ENCODE data around the gene KRTAP19-5.
"Not testable (repeated sequence)": the region's sequence is repeated elsewhere in the genome, so short reads cannot be mapped to it uniquely, and the experiment has no call there.

Gene KRTAP19-5

DNA sequence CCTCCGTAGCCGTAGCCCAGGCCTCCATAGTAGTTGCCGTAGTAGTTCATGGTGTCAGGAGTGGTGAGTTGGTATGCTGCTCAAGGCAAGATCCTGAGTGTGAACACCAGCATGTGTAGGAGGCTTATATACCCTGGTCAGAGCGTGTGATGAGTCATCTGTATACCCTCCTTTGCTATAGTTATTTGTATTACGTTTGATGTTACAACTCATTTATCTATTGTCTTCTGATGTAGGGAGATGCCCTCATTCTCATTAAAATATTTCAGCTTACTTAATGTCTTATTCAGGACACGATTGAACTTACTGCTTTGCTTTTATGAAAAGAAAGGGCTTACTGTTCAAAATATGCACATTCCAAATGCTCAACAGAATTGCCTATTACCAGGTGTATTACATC lies at the start of gene KRTAP19-5:
KRTAP19-5 (minus strand) TSS at position 101 of the 400 bp plus-strand sequence; CDS start at position 50, 51 bp downstream.
- no peak for DNase-seq (ENCODE audit: low read depth, low spot score)

DNA sequence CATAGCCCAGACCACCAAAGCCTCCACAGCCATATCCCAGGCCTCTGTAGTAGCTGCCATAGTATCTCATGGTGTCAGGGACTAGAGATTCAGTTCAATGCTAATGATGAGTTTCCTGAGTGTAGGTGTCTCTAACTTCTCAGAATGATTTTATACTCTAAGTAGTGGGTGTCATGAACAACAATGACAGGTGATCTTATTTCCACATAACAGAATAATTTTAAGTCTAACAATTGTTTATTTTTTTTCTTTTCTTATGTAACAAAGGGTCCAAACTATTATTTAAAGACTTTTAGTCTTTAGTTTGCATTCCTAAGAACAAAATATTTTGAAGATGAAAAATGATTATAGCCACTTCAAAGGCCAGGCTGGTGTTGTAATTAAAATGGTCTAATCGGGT lies 39.8 kb upstream of the KRTAP19-5 start, which contains the start of gene KRTAP19-6:
KRTAP19-6 (minus strand) TSS at position 101 of the 400 bp plus-strand sequence; CDS start at position 70, 31 bp downstream.
- no peak for DNase-seq (ENCODE audit: low read depth, low spot score)

DNA sequence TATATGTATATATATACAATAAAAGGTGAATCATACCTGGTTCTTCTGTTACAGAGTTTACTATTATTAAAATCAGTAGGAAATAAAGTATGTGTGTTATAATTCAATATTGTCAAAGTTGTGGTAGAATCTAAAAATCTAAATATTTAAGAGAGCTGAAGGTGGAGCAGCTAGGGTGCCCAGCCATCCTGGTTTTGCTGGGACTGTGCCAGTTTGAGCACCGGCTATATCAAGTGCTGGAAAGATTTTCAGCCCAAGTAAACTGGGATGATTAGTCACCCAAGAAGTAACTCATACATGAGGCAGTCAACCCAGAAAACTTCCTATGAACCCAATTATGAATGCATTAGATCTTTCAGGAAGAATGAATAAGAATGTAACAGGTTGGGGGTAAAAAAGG lies 16.9 kb upstream of the KRTAP19-5 start:
- no peak for DNase-seq (ENCODE audit: low read depth, low spot score)

GRCh38 chr21:30515681-30516080 lies 13.7 kb upstream of the KRTAP19-5 start:
- no peak for DNase-seq (ENCODE audit: low read depth, low spot score)

- DNase-seq (ENCODE audit: low read depth, low spot score) = not testable (repeated sequence)
These were observed 3.8 kb upstream of the KRTAP19-5 start for GRCh38 chr21:30505621-30506205.

GRCh38 chr21:30497065-30497464 lies 4.9 kb downstream of the KRTAP19-5 start, which contains the start of gene KRTAP19-4:
Gene KRTAP19-4 (minus strand): TSS chr21:30497165. CDS start chr21:30497110, 55 bp downstream.
- no peak for DNase-seq (ENCODE audit: low read depth, low spot score)

GRCh38 chr21:30491963-30492428 lies 9.9 kb downstream of the KRTAP19-5 start, which contains the start of gene KRTAP19-3:
Gene KRTAP19-3 (minus strand): TSS chr21:30492013. CDS start chr21:30491957, 56 bp downstream.
- DNase-seq (ENCODE audit: low read depth, low spot score) = no peak

GRCh38 chr21:30487336-30487735 lies 14.6 kb downstream of the KRTAP19-5 start, which contains the start of gene KRTAP19-2:
Gene KRTAP19-2 (minus strand): TSS chr21:30487436. CDS start chr21:30487348, 88 bp downstream.
- no peak for DNase-seq (ENCODE audit: low read depth, low spot score)

GRCh38 chr21:30486180-30486579 lies 15.8 kb downstream of the KRTAP19-5 start:
- no peak for DNase-seq (ENCODE audit: low read depth, low spot score)

- no peak for DNase-seq (ENCODE audit: low read depth, low spot score)
These were observed 19.8 kb downstream of the KRTAP19-5 start for GRCh38 chr21:30482130-30482529.

DNA sequence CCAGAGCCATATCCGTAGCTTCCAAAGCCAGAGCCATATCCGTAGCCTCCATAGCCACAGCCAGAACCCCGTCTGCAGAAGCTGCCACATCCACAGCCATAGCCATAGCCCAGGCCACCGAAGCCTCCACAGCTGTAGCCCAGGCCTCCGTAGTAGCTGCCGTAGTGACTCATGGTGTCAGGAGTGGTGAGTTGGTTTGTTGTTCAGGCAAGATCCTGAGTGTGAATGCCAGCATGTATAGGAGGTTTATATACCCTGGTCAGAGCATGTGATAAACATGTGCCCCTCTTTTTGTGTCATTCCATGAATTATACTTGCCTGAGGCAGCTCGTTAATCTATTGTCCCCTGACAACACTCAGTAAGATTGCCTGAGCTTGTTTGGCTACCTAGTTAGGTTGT lies 21.8 kb downstream of the KRTAP19-5 start, which contains the start of gene KRTAP19-1:
KRTAP19-1 (minus strand) TSS at position 223 of the 400 bp plus-strand sequence; CDS start at position 173, 50 bp downstream.
- DNase-seq (ENCODE audit: low read depth, low spot score) = no peak

GRCh38 chr21:30479259-30479658 lies 22.7 kb downstream of the KRTAP19-5 start:
- DNase-seq (ENCODE audit: low read depth, low spot score) = no peak

- no peak for DNase-seq (ENCODE audit: low read depth, low spot score)
These were observed 23.9 kb downstream of the KRTAP19-5 start for GRCh38 chr21:30478004-30478403.

GRCh38 chr21:30468900-30469714 lies 32.8 kb downstream of the KRTAP19-5 start:
- DNase-seq (ENCODE audit: low read depth, low spot score) = no peak

- no peak for DNase-seq (ENCODE audit: low read depth, low spot score)
These were observed 38.2 kb downstream of the KRTAP19-5 start for GRCh38 chr21:30463713-30464112.
